HCT116 (cell line): ENCODE results near the gene CBL.

Source experiments
- CTCF ChIP-seq, 3 experiments: fragments of 200-600 bp in 1 of 3; sonication (generic) in 1 of 3; IDR thresholded peaks in 2 of 3; conservative IDR thresholded peaks in 1 of 3; 2 replicates each; pipeline ENCODE4 v1.5.1; 2012 to 2017; ENCODE audit warnings: low read depth in 2 of 3, low read length in 2 of 3, antibody characterized with exemption in 1 of 3, borderline replicate concordance in 1 of 3, control low read depth in 1 of 3, mild to moderate bottlenecking in 1 of 3, mixed read lengths in 1 of 3, mixed run types in 1 of 3, moderate library complexity in 1 of 3; ENCODE audit not compliant: insufficient read depth in 1 of 3
- SIN3A ChIP-seq: IDR thresholded peaks from 2 replicates; pipeline ENCODE4 v1.6.1; 2012; ENCODE audit warnings: low read depth
- YY1 ChIP-seq: IDR thresholded peaks from 2 replicates; pipeline ENCODE4 v1.6.1; 2011; ENCODE audit warnings: low read length, low read depth, moderate library complexity, mild to moderate bottlenecking; ENCODE audit not compliant: insufficient replicate concordance; ENCODE audit errors: extremely low read depth
- TF ChIP-seq, protein P1 (sequence below): IDR thresholded peaks from 2 replicates; pipeline ENCODE4 v1.6.1; 2012

GRCh38 chr11:119324189-119324588 is 118.0 kb downstream of the CBL start:
- TF ChIP-seq CTCF (IDR thresholded peaks at IDR 0.05 in 2 of 3, conservative IDR thresholded peaks at IDR 0.05 in 1 of 3; ENCODE audit: borderline replicate concordance in 1 of 3, insufficient read depth in 1 of 3, low read depth in 2 of 3, low read length in 2 of 3) (no peak), SIN3A (no peak), YY1 (no peak)
- TF ChIP-seq, protein P1, sequence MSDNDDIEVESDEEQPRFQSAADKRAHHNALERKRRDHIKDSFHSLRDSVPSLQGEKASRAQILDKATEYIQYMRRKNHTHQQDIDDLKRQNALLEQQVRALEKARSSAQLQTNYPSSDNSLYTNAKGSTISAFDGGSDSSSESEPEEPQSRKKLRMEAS, result no peak
